OCI-LY1 (cell line): ENCODE results near the gene BCHE.

Experiments used
- EZH2 ChIP-seq: fragments of 200-600 bp; sonication (generic), shearing (Covaris generic); IDR thresholded peaks from 2 replicates; pipeline ENCODE4 v1.8.0; 2017; ENCODE audit warnings: borderline replicate concordance, mixed run types, mild to moderate bottlenecking, antibody characterized with exemption, low read length, moderate library complexity, mixed read lengths
- TF ChIP-seq, protein P1 (sequence below): fragments of 200-600 bp; sonication (generic), shearing (Covaris generic); IDR thresholded peaks from 2 replicates; pipeline ENCODE4 v1.5.1; 2017; ENCODE audit warnings: mild to moderate bottlenecking, antibody characterized with exemption, low read length, moderate library complexity, mixed read lengths

DNA sequence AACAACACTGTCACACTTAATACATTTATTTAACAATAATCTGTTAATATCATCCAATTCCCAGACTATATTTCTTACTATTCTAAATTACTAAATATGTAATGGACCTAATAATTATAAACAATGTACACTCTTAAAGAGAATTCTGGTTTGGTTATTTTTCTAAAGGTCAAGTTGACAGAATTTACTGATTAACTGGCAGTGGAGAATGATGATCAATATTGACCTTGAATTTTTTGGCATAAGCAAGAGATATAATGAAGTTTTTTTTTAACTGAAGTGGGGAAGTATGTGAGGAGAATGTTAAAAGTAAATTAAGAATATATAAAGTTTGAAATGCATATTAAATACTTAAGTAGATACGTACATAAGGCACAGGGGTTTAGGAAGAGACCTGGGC lies 33.8 kb downstream of the BCHE start:
- TF ChIP-seq, protein P1, sequence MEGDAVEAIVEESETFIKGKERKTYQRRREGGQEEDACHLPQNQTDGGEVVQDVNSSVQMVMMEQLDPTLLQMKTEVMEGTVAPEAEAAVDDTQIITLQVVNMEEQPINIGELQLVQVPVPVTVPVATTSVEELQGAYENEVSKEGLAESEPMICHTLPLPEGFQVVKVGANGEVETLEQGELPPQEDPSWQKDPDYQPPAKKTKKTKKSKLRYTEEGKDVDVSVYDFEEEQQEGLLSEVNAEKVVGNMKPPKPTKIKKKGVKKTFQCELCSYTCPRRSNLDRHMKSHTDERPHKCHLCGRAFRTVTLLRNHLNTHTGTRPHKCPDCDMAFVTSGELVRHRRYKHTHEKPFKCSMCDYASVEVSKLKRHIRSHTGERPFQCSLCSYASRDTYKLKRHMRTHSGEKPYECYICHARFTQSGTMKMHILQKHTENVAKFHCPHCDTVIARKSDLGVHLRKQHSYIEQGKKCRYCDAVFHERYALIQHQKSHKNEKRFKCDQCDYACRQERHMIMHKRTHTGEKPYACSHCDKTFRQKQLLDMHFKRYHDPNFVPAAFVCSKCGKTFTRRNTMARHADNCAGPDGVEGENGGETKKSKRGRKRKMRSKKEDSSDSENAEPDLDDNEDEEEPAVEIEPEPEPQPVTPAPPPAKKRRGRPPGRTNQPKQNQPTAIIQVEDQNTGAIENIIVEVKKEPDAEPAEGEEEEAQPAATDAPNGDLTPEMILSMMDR, result no peak
- no peak for TF ChIP-seq EZH2
